Tibial nerve (tissue), 4 donors: ENCODE data around the gene CRACR2A.

Experiments
- EP300 ChIP-seq, 2 donors: sonication (generic); formaldehyde crosslinking; IDR thresholded peaks; one replicate each; pipeline ENCODE4 v1.6.1; 2017; ENCODE audit warnings: antibody characterized with exemption in 2 of 2, mild to moderate bottlenecking in 1 of 2
- TF ChIP-seq, protein P1 (sequence below), 5 experiments: fragments of 200-600 bp in 3 of 5; fragments of 450-650 bp in 2 of 5; sonication (generic) in 3 of 5; IDR thresholded peaks; one replicate each; pipeline ENCODE4 v1.5.1; 2016 to 2019; ENCODE audit warnings: antibody characterized with exemption in 5 of 5, mild to moderate bottlenecking in 3 of 5, moderate library complexity in 2 of 5

- TF ChIP-seq, protein P1, sequence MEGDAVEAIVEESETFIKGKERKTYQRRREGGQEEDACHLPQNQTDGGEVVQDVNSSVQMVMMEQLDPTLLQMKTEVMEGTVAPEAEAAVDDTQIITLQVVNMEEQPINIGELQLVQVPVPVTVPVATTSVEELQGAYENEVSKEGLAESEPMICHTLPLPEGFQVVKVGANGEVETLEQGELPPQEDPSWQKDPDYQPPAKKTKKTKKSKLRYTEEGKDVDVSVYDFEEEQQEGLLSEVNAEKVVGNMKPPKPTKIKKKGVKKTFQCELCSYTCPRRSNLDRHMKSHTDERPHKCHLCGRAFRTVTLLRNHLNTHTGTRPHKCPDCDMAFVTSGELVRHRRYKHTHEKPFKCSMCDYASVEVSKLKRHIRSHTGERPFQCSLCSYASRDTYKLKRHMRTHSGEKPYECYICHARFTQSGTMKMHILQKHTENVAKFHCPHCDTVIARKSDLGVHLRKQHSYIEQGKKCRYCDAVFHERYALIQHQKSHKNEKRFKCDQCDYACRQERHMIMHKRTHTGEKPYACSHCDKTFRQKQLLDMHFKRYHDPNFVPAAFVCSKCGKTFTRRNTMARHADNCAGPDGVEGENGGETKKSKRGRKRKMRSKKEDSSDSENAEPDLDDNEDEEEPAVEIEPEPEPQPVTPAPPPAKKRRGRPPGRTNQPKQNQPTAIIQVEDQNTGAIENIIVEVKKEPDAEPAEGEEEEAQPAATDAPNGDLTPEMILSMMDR (IDR thresholded peaks at IDR 0.05) = no peak
- TF ChIP-seq EP300 (IDR thresholded peaks at IDR 0.05) = no peak
These were observed 151.3 kb downstream of the CRACR2A start for GRCh38 chr12:3601461-3602150.
